Muscle of leg (tissue), 11 donors: ENCODE data around the gene BDNF. TPM values are rescaled to one million over a fixed set of nuclear protein-coding genes. Genes with fewer than 3 reads are reported as not detected.

Experiments
- DNase-seq: peaks from one replicate; pipeline ENCODE4 v3.0.0; 2013
- H3K27ac ChIP-seq: one replicate; pipeline ENCODE4 v1.5.1; 2013; ENCODE audit warnings: mild to moderate bottlenecking, low read length, control low read depth
- H3K27me3 ChIP-seq: one replicate; pipeline ENCODE4 v1.6.1; 2013; ENCODE audit warnings: low read length; ENCODE audit not compliant: control insufficient read depth, insufficient read depth
- H3K36me3 ChIP-seq: one replicate; pipeline ENCODE4 v1.6.1; 2013; ENCODE audit warnings: low read length; ENCODE audit not compliant: control insufficient read depth, insufficient read depth
- H3K4me1 ChIP-seq: one replicate; pipeline ENCODE4 v1.6.1; 2013; ENCODE audit warnings: low read length; ENCODE audit not compliant: control insufficient read depth, insufficient read depth
- H3K4me3 ChIP-seq: one replicate; pipeline ENCODE4 v1.5.1; 2013; ENCODE audit warnings: low read length, control low read depth
- H3K9me3 ChIP-seq: replicated peaks from 2 replicates; pipeline ENCODE4 v1.6.1; 2013; ENCODE audit warnings: low read depth, low read length; ENCODE audit not compliant: control insufficient read depth
- WGBS: methylation state at CpG from one replicate; pipeline ENCODE4 v1.1.5; 2013; ENCODE audit warnings: missing lambda C conversion rate; ENCODE audit not compliant: insufficient coverage; 5-methylcytosine and 5-hydroxymethylcytosine counted together
- polyA plus RNA-seq, 8 donors: library from polyadenylated mRNA; unstranded; fragments of 120-200 nt; gene quantifications; one replicate each; pipeline versions ENCODE4 v1.2.1 to v1.2.3, GENCODE V29; 2013; ENCODE audit warnings: inconsistent platforms in 1 of 8, low replicate concordance in 1 of 8; ENCODE audit not compliant: insufficient read length in 8 of 8, insufficient read depth in 1 of 8
- total RNA-seq: library from RNA; stranded (reverse); fragments of 120-200 nt; gene quantifications from one replicate; pipeline ENCODE4 v1.2.4, GENCODE V29; 2013

Gene BDNF
- total and polyA plus RNA-seq, 9 donors, result 1.0 to 2.6 (median 1.6) TPM

- Histone ChIP-seq H3K27me3 (no peaks in the 10 kb centered on the region), H3K4me1 (peaks cover 2% of the 10 kb centered on the region), H3K36me3 (no peaks in the 10 kb centered on the region), H3K9me3 (no peaks in the 10 kb centered on the region), H3K27ac (no peak overlapping the region), H3K4me3 (no peak overlapping the region)
- no peak for DNase-seq
- 80% methylated on average over 2 of the region's 3 CpGs for WGBS
Observed at GRCh38 chr11:27610280-27610679, 90.0 kb downstream of the BDNF start.

- Histone ChIP-seq H3K4me1 (peaks cover 2% of the 10 kb centered on the region), H3K27me3 (no peaks in the 10 kb centered on the region), H3K9me3 (no peaks in the 10 kb centered on the region), H3K36me3 (no peaks in the 10 kb centered on the region), H3K4me3 (no peak overlapping the region), H3K27ac (no peak overlapping the region)
- no peak for DNase-seq
- no CpG with 5 or more reads among the region's 2 CpGs for WGBS
Observed at GRCh38 chr11:27608951-27609350, 91.3 kb downstream of the BDNF start.

GRCh38 chr11:27605422-27605821, 94.8 kb downstream of the BDNF start:
- Histone ChIP-seq H3K4me3 (no peak overlapping the region), H3K36me3 (no peaks in the 10 kb centered on the region), H3K4me1 (no peaks in the 10 kb centered on the region), H3K27me3 (no peaks in the 10 kb centered on the region), H3K27ac (no peak overlapping the region), H3K9me3 (no peaks in the 10 kb centered on the region)
- no peak for DNase-seq

Other genes with a start within 250 kb of the BDNF start
- gene LGR4, start 227.7 kb downstream of the BDNF start, total RNA-seq, result 29.6 TPM
- gene LGR4, start 227.7 kb downstream of the BDNF start, polyA plus RNA-seq, result 10 to 100 TPM; 18.8 to 33.3 (median 26.5) TPM
- gene LIN7C, start 193.7 kb downstream of the BDNF start, total RNA-seq, result 14.2 TPM
- 10 to 100 TPM in 6 of 8 donors, 1 to 10 TPM in 2; 7.5 to 13.6 (median 11.2) TPM for gene LIN7C, start 193.7 kb downstream of the BDNF start, polyA plus RNA-seq